CD8-positive, alpha-beta memory T cell (primary cell): ENCODE results near the gene ESR1. TPM values are rescaled to one million over a fixed set of nuclear protein-coding genes. Genes with fewer than 3 reads are reported as not detected.
"Not testable (repeated sequence)": the region's sequence is repeated elsewhere in the genome, so short reads cannot be mapped to it uniquely, and the experiment has no call there.

Experiments
- CTCF ChIA-PET: fragments of 350-600 bp; sonication (Branson Sonifier 250); formaldehyde crosslinking; loops from one replicate; lab custom pipeline; 2021; ENCODE audit warnings: antibody characterized with exemption; lab: Charles Lee
- POLR2A ChIA-PET: fragments of 350-600 bp; sonication (Branson Sonifier 250); formaldehyde crosslinking; loops from one replicate; lab custom pipeline; 2021; ENCODE audit warnings: antibody characterized with exemption; lab: Charles Lee
- DNase-seq, 5 donors: peaks; one replicate each; pipeline versions ENCODE4 v3.0.0 to v3.0.0-alpha.2; 2020 to 2022; ENCODE audit warnings: mixed read lengths in 1 of 5
- H3K27ac ChIP-seq: one replicate; pipeline ENCODE4 v1.7.0; 2013; ENCODE audit warnings: low read depth, mild to moderate bottlenecking, low read length, moderate library complexity
- H3K27me3 ChIP-seq: 2 replicates; pipeline ENCODE4 v1.7.0; 2013; ENCODE audit warnings: low read length, mild to moderate bottlenecking; ENCODE audit not compliant: insufficient read depth, poor library complexity, severe bottlenecking
- H3K36me3 ChIP-seq: 2 replicates; pipeline ENCODE4 v1.7.0; 2013; ENCODE audit warnings: mild to moderate bottlenecking, low read length, moderate library complexity; ENCODE audit not compliant: insufficient read depth
- H3K4me1 ChIP-seq: 2 replicates; pipeline ENCODE4 v1.7.0; 2013; ENCODE audit warnings: mild to moderate bottlenecking, low read length, moderate library complexity; ENCODE audit not compliant: insufficient read depth
- H3K4me3 ChIP-seq: 2 replicates; pipeline ENCODE4 v1.7.0; 2013; ENCODE audit warnings: mild to moderate bottlenecking, low read length
- H3K9me3 ChIP-seq: 2 replicates; pipeline ENCODE4 v1.7.0; 2013; ENCODE audit warnings: mild to moderate bottlenecking, low read length
- H3K27ac Mint-ChIP-seq, 8 donors: one replicate each; pipeline ENCODE4 v1.8.0; 2020 to 2021; ENCODE audit warnings: mixed read lengths in 8 of 8, mild to moderate bottlenecking in 6 of 8, inconsistent platforms in 3 of 8, moderate library complexity in 3 of 8
- H3K27me3 Mint-ChIP-seq, 2 donors: one replicate each; pipeline ENCODE4 v1.8.0; 2020 to 2021; ENCODE audit warnings: mixed read lengths in 2 of 2, mild to moderate bottlenecking in 1 of 2, moderate library complexity in 1 of 2
- H3K36me3 Mint-ChIP-seq, 3 donors: one replicate each; pipeline ENCODE4 v1.8.0; 2020 to 2021; ENCODE audit warnings: mixed read lengths in 3 of 3, inconsistent platforms in 1 of 3, mild to moderate bottlenecking in 1 of 3
- H3K4me1 Mint-ChIP-seq, 3 donors: one replicate each; pipeline ENCODE4 v1.8.0; 2020 to 2021; ENCODE audit warnings: mixed read lengths in 3 of 3, inconsistent platforms in 1 of 3, mild to moderate bottlenecking in 1 of 3
- H3K4me3 Mint-ChIP-seq, 7 donors: one replicate each; pipeline ENCODE4 v1.8.0; 2020 to 2021; ENCODE audit warnings: mixed read lengths in 7 of 7, mild to moderate bottlenecking in 6 of 7, moderate library complexity in 4 of 7, inconsistent platforms in 2 of 7
- H3K9me3 Mint-ChIP-seq, 5 donors: one replicate each; pipeline ENCODE4 v1.8.0; 2020 to 2022; ENCODE audit warnings: mixed read lengths in 5 of 5, mild to moderate bottlenecking in 3 of 5, moderate library complexity in 2 of 5, inconsistent platforms in 1 of 5
- polyA plus RNA-seq: library from polyadenylated mRNA; unstranded; fragments of 300-500 nt; fragmentation: Illumina TruSeq; gene quantifications from one replicate; pipeline ENCODE4 v1.2.3, GENCODE V29; 2021
- total RNA-seq, 2 experiments: library from RNA; stranded (reverse); gene quantifications; one replicate each; pipeline ENCODE4 v1.2.3, GENCODE V29; 2021

Gene ESR1
- total and polyA plus RNA-seq, 3 experiments from 2014 or later, result 0.15 to 1.2 TPM; not detected in 1

DNA sequence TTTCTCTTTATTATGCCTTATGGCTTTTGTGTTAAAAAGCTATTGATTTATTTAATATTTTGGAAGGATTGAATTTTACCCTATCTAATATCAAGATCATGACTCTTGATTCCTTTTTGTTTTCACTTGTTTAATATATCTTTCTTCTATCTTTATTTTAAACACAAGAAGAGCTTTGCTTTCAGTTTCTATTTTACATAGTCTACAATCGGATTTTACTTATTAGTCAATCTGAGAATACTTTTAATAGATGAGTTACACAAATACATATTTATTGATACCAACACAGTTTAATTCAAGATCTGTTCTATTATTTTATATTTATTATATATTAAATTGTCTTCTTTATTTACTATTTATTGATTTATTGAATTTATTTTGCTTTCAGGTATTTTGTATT is 218.8 kb downstream of the ESR1 start:
- Histone ChIP-seq H3K9me3 (no peaks in the 10 kb centered on the region), H3K27me3 (no peaks in the 10 kb centered on the region), H3K27ac (no peak overlapping the region), H3K4me3 (no peak overlapping the region), H3K36me3 (no peaks in the 10 kb centered on the region), H3K4me1 (no peaks in the 10 kb centered on the region)
- Mint-ChIP-seq H3K27ac (peak overlapping the region in 3 of 8 donors; percentile 33 to 80 (median 59)), H3K27me3 (no peaks in the 10 kb centered on the region), H3K36me3 (peaks cover 0 to 5% (median 2%) of the 10 kb centered on the region in 3 donors), H3K9me3 (peaks cover 3 to 10% (median 7%) of the 10 kb centered on the region in 5 donors), H3K4me1 (peaks cover 10 to 16% (median 16%) of the 10 kb centered on the region in 3 donors), H3K4me3 (peak overlapping the region in 6 of 7 donors; percentile 63 to 84 (median 68))
- POLR2A ChIA-PET, result no interaction called here
- no peak for DNase-seq
- CTCF ChIA-PET, result no interaction called here

DNA sequence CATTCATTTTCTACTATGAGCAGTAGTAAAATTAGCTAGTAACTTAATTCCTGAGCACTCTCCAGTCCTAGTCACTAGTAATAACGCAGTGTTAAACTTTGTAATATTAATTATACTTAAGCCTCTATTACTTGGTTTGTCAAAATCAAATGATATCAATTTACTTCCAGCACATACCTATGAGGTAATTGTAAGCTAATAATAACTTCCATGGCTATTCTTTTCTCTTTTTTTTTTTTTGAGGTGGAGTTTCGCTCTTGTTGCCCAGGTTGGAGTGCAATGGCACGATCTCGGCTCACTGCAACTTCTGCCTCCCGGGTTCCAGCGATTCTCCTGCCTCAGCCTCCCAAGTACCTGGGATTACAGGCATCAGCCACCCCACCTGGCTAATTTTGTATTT is 219.3 kb downstream of the ESR1 start:
- peaks cover 10 to 16% (median 16%) of the 10 kb centered on the region in 3 donors for H3K4me1 Mint-ChIP-seq
- H3K36me3 Mint-ChIP-seq, POLR2A ChIA-PET, H3K9me3 ChIP-seq, CTCF ChIA-PET, H3K36me3 ChIP-seq, H3K4me1 ChIP-seq, H3K27me3 ChIP-seq, H3K27ac ChIP-seq, DNase-seq, H3K27me3 Mint-ChIP-seq, H3K4me3 ChIP-seq, H3K27ac Mint-ChIP-seq: not testable (repeated sequence)
- H3K4me3 Mint-ChIP-seq, result peak overlapping the region in 6 of 7 donors; percentile 15 to 72 (median 64)
- H3K9me3 Mint-ChIP-seq, result peaks cover 3 to 12% (median 7%) of the 10 kb centered on the region in 5 donors

DNA sequence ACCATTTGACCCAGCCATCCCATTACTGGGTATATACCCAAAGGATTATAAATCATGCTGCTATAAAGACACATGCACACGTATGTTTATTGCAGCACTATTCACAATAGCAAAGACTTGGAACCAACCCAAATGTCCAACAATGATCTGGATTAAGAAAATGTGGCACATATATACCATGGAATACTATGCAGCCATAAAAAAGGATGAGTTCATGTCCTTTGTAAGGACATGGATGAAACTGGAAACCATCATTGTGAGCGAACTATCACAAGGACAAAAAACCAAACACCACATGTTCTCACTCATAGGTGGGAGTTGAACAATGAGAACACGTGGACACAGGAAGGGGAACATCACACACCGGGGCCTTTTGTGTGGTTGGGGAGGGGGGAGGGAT is 226.3 kb downstream of the ESR1 start:
- CTCF ChIA-PET, H3K36me3 Mint-ChIP-seq, H3K9me3 ChIP-seq, H3K4me3 Mint-ChIP-seq, H3K27me3 ChIP-seq, DNase-seq, H3K4me3 ChIP-seq, H3K36me3 ChIP-seq, H3K27ac ChIP-seq, H3K4me1 Mint-ChIP-seq, H3K4me1 ChIP-seq, POLR2A ChIA-PET, H3K27me3 Mint-ChIP-seq, H3K27ac Mint-ChIP-seq: not testable (repeated sequence)
- peaks cover 3 to 13% (median 6%) of the 10 kb centered on the region in 5 donors for H3K9me3 Mint-ChIP-seq

DNA sequence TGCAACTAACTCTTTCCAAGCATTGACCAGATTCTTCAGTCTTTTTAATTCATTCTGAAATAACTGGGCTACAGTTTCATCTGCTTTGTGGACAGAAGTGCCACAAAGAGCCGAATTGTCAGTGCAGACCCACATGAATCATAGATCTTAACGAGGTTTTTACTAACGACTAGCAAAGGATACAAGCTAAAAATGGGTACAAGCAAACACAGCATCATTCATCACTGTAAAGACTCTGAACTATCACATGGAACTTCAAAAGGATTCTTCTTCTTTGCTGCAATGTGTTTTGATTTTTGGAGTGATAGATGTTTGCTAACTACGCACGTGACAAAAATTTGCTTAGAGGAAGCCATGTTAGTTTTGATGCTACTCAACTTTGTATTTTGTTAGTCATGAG is 227.1 kb downstream of the ESR1 start:
- ChIA-PET CTCF (no interaction called here), POLR2A (no interaction called here)
- no peaks in the 10 kb centered on the region for H3K9me3 ChIP-seq
- DNase-seq, result no peak
- Mint-ChIP-seq H3K4me1 (no peaks in the 10 kb centered on the region), H3K27me3 (peaks cover 0 to 2% of the 10 kb centered on the region in 2 donors), H3K4me3 (no peak overlapping the region), H3K27ac (no peak overlapping the region), H3K9me3 (peaks cover 1 to 9% (median 4%) of the 10 kb centered on the region in 5 donors), H3K36me3 (no peaks in the 10 kb centered on the region)
- no peak overlapping the region for H3K27ac ChIP-seq
- no peaks in the 10 kb centered on the region for H3K27me3 ChIP-seq
- H3K36me3 ChIP-seq, result no peaks in the 10 kb centered on the region
- H3K4me3 ChIP-seq, result no peak overlapping the region
- no peaks in the 10 kb centered on the region for H3K4me1 ChIP-seq

DNA sequence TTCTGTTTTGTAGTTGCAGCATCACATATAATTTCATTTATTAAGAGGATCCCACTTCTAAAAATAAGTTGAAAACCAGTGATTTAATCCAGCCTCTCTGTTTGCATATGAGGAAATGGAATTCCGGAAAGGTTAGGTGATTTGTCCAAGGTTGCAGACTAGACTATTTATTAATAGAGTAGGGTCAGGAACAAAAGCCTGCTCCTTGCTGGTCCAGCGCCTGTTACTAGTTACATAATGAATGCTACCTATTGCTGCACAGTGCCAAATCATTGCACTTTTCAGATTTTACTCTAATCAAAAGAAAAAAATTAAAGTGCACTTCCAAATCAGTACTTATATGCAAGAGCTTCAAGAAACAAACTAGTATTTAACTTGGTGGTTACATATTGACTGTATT is 238.6 kb downstream of the ESR1 start:
- H3K4me1 ChIP-seq, result no peaks in the 10 kb centered on the region
- DNase-seq, result no peak
- H3K27me3 ChIP-seq, result no peaks in the 10 kb centered on the region
- Mint-ChIP-seq H3K36me3 (no peaks in the 10 kb centered on the region), H3K9me3 (peaks cover 0 to 2% (median 0%) of the 10 kb centered on the region in 5 donors), H3K27me3 (peaks cover 1 to 11% of the 10 kb centered on the region in 2 donors), H3K4me1 (no peaks in the 10 kb centered on the region), H3K27ac (no peak overlapping the region), H3K4me3 (no peak overlapping the region)
- H3K36me3 ChIP-seq, result no peaks in the 10 kb centered on the region
- no peak overlapping the region for H3K4me3 ChIP-seq
- ChIA-PET POLR2A (no interaction called here), CTCF (no interaction called here)
- no peak overlapping the region for H3K27ac ChIP-seq
- no peaks in the 10 kb centered on the region for H3K9me3 ChIP-seq

DNA sequence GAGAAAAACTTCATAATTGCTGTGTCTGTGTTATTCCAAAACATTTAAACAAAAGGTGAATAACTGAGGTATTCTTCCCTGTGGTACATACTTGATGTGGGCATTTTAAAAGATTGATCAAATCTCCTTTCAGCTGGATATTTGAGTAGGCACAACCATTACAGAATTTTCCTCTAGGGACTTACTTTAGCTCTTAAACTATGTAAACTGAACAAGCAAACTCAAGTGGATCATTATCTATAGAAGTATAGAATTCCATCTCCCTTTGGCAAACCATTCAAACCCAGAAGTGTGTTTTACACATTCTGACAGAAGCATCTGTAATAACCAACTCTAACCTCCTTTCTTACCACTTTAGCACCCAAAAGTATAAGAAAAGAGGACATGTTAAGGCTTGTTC is 241.4 kb downstream of the ESR1 start:
- H3K36me3 ChIP-seq, result no peaks in the 10 kb centered on the region
- no peaks in the 10 kb centered on the region for H3K9me3 ChIP-seq
- H3K4me3 ChIP-seq, result no peak overlapping the region
- no peak for DNase-seq
- H3K27ac ChIP-seq, result no peak overlapping the region
- ChIA-PET CTCF (interaction anchor here (0.7 kb wide), 1 partner anchor 31 kb away, joined by 4 read pairs; no protein-coding TSS in a partner anchor), POLR2A (no interaction called here)
- Mint-ChIP-seq H3K9me3 (peaks cover 0 to 2% (median 0%) of the 10 kb centered on the region in 5 donors), H3K4me1 (no peaks in the 10 kb centered on the region), H3K27ac (no peak overlapping the region), H3K27me3 (peaks cover 1 to 11% of the 10 kb centered on the region in 2 donors), H3K4me3 (no peak overlapping the region), H3K36me3 (no peaks in the 10 kb centered on the region)
- no peaks in the 10 kb centered on the region for H3K27me3 ChIP-seq
- H3K4me1 ChIP-seq, result no peaks in the 10 kb centered on the region

DNA sequence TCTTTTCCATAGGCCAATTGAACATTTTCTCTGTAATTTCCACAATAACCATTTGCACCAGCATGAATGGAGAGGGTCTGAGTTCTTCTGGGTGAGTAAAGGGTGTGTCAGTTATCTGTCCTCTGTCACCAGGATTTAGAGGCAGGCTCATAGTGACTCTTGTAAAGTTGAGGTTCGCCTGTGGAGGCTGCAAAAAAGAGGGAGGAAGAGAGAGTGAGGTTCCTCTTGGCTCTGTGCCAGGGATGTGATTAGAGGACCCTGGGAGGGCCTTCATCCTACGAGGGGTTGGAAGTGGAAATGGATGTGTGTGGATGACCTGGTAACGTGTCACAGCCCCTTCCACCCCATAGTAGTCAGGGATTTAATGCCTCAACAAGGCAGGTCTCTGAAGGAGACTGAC is 242.0 kb downstream of the ESR1 start:
- Mint-ChIP-seq H3K27ac (no peak overlapping the region), H3K9me3 (peaks cover 0 to 2% (median 0%) of the 10 kb centered on the region in 5 donors), H3K36me3 (no peaks in the 10 kb centered on the region), H3K27me3 (peaks cover 1 to 11% of the 10 kb centered on the region in 2 donors), H3K4me3 (no peak overlapping the region), H3K4me1 (no peaks in the 10 kb centered on the region)
- Histone ChIP-seq H3K9me3 (no peaks in the 10 kb centered on the region), H3K4me3 (no peak overlapping the region), H3K27ac (no peak overlapping the region), H3K27me3 (no peaks in the 10 kb centered on the region), H3K36me3 (no peaks in the 10 kb centered on the region), H3K4me1 (no peaks in the 10 kb centered on the region)
- POLR2A ChIA-PET, result no interaction called here
- no peak for DNase-seq
- CTCF ChIA-PET, result no interaction called here

DNA sequence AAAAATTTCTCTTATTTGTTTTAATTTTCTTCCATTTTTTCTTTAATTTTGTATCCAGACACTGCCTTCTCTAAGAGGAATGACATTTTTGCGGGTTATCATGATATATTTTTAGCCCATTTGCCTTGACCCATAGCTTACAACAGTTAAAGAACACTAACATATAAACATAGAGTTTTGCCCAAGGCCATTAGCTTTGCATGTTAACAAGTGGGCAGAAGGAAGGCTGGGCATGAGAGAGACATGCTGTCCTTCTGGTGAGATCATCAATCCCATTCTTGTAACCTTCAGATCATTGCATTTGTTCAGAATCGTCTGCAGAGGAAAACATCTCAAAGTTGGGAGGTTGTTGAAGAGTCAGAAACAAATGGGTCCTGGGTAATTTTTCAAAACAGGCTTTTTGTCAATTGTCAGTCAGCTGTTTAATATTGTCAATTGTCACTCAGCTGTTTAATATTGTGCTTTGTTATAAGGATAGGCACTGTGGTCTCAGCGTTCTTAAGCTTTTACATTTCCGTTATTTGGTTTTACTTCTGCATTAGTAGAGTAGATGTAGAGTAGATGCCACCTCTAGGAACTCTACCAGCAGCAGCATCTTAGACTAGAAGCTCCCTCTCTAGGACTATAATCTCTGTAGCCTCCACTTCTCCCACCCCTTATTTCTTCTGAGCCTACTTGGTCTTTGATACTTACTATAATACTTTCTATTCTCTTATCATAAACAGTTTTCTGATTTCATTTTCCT is 243.1 kb downstream of the ESR1 start:
- H3K9me3 ChIP-seq, result no peaks in the 10 kb centered on the region
- CTCF ChIA-PET, result no interaction called here
- no peaks in the 10 kb centered on the region for H3K36me3 ChIP-seq
- Mint-ChIP-seq H3K9me3 (peaks cover 0 to 2% (median 0%) of the 10 kb centered on the region in 5 donors), H3K27me3 (peaks cover 1 to 15% of the 10 kb centered on the region in 2 donors), H3K4me1 (no peaks in the 10 kb centered on the region), H3K4me3 (no peak overlapping the region), H3K27ac (no peak overlapping the region), H3K36me3 (peaks cover 0 to 2% (median 0%) of the 10 kb centered on the region in 3 donors)
- H3K4me1 ChIP-seq, result no peaks in the 10 kb centered on the region
- POLR2A ChIA-PET, result no interaction called here
- no peak for DNase-seq
- no peaks in the 10 kb centered on the region for H3K27me3 ChIP-seq
- no peak overlapping the region for H3K27ac ChIP-seq
- H3K4me3 ChIP-seq, result no peak overlapping the region
